T follicular helper cell (primary cell): ENCODE data around the gene GDPD2.

Experiments used
- DNase-seq: peaks from one replicate; pipeline ENCODE4 v3.0.0-alpha.2; 2020; ENCODE audit warnings: low read depth

The GDPD2 gene

DNA sequence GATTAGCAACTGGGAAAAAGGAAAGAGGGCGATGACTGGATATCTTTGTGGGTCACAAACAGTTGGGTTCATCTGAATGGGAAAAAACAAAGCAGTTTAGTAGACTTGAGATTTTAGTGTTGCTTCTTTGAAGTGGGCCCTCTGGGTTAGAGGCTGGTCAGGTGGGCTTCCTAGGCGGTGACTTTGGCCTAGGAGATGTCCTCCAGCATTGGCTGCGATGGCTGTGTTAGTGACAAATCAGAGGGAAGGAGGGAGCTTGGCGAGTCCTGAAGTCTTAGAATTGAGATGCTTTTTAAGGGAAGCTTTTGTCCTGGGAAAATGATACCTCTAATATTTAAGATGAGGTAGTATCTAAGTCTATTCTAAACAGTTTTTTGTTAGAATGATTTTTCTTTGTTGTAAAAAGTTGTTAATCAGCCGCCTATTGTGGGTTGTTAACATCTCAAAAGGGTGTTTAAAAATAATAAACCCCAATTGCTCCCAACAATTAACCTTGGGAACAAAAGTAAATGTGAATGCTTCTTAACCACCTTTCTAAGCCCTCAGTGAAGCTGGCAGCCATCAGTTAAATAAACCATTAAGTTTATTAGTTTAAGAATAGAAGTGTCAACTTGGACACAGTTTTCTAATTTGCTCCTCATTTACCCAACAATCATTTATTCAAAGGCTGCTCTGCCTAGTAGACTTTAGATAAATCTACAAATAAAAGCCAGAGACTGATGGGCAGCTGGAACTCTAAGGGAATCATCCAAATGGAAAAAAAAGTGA, 53.2 kb downstream of the GDPD2 start:
- DNase-seq = no peak

DNA sequence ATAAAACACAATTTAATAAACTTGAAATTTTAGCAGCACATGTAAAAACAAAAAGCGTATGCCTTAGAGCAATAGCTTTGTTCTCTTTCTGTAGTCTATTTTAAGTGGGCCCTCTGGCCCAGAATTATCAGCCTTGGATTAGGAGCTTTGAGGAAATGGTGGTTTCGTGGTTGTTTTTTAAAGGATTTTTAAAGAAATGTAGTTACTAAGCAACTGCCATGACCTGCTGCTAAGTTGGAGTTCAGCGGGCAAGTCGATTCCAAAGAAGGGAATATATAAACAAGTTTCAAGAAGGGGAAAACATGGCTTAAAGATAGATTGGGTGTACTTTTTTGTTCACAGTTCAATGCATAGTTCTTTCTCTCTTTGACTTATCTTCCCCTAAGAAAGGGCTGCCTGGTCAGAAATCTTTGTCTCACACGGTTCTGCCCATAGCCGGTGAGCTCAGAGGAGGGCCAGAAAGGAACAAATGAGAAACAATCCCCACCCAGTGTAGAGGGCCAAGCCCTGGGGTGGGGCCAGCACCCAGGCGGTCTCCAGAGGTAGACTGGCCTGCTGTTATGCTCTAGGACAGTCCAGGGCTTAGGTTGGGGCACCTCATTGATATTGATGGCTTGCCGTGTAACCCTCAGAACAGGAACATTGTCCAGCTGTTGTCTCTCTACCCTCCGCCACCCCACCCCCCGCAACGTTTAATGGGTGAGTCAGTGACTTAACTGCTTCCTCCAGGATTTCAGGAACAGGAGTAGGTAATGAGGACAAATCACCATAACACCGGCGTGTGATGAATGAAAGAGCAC, 54.0 kb downstream of the GDPD2 start:
- no peak for DNase-seq

DNA sequence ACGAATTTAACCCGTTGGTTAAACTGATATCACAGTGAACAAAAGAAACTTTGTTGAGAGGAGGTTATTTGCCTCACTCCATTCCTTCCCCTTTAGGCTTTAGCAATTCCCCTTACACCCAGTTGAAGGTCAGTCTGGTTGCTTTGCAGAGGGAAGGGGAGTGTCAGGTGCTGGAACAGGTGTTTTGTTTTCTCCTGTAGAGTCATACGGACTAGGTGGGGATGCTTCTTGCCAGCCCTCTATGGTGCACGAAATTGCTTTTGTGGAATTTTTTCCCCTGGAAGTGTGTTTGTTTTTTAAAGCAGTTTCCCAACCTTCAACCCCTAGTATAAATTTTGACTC, 54.6 kb downstream of the GDPD2 start:
- DNase-seq = no peak

DNA sequence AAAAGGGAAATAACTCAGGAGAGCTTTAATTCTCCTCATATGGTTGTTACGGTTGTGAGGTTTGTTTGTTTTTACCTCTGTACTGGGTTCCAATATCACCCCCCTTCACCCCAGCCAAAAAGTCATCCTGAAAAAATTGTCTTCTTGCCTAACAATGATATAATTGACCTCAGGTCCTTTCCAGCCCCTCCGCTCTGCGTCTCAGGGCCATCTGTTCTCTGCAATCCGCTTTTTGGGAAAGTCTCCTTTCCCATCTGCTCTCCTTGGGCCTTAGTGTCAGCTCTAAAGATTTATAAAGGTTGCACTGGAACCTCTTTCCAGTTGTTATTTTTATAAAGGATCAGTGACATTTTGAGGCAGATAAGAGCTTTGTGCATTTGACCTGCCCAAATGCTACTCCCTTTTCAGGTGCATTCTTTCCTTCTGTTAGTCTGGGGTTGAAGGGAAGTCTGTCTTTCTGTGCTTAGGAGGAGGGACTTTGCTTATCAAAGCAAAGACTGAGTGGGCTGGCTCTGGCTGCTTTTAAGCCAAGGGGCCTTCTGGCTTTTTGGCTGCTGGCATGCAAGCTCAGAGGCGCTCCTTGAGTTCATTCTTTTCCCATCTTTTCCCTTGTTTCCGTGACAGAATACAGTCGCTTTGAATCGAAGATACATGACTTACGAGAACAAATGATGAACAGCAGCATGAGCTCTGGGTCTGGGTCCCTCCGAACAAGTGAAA, 55.6 kb downstream of the GDPD2 start:
- DNase-seq = no peak

DNA sequence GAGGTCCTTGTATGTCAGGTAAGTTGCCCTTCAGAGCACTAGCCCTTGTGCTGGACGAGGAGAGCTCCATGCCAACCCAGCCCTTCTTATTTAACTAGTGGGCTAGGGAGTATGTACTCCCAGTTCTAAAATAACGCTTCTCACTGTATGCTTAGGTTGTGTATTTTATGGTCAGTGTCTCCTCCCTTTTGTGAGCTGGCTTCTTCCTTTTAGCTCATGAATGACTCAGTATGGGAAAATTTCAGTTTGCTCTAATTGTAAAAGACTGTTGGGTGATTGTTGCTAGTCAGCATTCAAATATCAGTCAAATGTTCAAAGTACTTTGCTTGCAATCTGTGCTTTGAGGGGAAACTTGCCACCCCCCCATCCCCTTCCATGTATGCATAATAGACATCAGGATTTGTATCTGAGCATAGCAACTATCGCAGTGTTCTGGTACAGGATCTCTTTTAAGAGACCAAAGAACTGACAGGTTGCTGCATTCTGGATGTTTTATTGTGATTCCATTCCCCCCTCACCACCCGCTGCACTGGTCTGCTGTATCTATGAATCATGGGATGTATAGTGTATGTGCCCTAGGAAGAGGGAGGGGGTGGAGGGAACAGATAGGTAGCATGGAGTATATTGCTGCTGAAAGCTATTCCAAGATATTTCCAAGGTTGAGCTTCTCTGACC, 56.3 kb downstream of the GDPD2 start:
- no peak for DNase-seq

DNA sequence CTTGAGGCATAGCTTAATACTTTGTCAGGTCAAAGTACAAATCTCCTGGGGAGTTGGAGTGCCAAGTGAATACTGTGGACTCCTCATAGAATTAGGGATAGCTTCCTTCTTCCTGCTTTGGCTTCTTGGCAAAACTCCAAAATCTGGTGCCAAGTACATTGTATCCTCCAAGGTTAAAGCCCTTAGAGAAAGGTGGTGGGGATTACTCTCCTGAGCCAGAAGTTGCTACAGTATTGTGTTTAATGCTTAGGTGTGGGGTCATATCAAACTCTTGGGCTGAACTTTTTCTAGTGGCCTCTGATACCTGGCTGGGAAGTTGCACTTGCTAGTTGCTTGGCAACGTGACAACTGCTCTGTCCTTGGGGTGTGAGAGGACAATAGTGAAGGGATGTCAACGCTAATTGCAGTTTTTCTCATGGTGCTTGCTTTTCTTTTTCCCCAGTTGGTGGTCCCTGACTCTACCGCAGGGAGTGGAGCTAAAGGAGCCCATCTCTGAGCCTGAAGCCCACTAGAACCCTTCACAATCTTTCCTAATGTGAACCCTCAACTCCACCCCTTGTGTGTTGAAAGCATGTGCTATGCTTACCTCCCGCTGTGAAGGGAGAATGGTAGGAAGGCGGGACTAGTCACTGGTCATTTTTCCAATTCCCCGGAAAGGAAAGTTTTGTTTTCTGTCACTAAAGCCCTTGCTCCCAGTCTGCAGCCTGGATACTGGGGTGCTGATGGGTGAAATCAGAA, 57.0 kb downstream of the GDPD2 start:
- DNase-seq = no peak

DNA sequence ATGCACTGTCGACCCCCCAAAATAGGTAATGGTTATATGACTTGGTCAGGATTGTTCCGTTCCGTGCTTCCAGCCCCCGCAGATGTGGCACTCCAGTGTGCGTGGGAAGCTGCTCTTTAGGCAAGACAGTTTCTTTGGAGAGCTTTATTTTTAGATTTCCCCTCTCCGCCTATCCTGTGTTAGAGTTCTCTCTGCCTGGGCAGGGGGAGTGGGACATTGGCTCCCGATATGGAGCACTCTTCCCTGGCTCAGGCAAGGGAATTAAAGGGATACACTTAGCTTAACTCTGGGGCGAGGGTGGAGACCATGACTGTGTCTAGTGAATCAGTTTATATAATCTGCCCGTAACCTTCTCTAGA, 57.5 kb downstream of the GDPD2 start:
- no peak for DNase-seq

DNA sequence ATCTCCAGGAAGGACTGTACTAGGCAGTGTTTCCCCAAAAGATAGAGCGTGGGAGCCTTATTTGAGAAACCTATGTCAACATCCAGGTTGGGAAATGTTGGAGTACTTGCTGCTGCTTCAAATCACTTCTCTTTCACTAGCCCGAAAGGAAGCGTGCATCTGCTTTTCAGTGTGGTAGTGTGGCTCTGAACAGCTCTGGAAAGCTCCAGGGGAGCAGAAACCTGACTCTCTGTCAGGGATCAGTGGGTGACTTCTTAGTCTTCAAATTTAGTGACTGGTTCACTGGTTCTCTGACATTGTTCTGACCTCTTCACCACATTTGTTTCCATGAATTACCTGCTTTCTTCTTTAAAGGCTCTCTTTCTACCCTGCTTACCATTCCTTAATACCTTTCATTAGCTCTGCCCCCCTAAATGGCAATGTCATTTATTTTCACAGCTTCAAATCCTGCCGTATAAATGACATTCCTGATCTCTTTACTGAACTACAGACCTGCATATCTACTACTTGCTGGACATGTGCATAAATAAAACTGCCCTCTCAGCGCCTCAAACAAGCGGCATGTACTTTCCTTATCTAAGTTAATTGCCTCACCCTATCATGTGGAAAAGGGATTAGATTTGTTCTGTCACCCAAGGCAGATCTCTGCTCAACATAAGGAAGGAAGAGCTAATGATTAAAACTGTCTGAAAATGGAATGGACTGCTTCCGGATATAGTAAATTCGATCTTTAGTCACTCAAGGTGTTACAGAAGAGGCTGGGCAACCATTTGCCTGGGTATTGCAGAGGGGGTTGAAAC, 58.6 kb downstream of the GDPD2 start:
- DNase-seq = no peak

DNA sequence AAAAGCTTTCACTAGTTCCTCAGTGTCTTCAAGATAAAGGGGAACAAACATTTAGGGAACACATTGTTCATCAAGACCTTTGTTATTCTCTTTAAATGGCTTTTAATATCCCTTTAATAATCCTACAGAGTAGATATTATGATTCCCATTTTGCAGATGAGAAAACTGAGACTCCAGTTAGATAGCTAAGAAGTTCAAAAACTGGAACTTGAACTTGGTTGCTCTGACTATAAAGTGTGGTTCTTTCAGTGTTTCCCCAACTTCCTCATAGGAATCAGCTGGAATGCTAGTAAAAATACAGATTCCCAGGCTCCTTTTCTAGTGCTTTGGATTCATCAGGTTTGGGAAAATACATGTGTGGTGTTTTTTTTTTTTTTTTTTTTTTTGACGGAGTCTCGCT, 59.2 kb downstream of the GDPD2 start:
- no peak for DNase-seq
